OCI-LY1 (cell line): ENCODE measurements around the gene TUBD1.

ENCODE experiments used
- EZH2 ChIP-seq: fragments of 200-600 bp; sonication (generic), shearing (Covaris generic); IDR thresholded peaks from 2 replicates; pipeline ENCODE4 v1.8.0; 2017; ENCODE audit warnings: borderline replicate concordance, mixed run types, mild to moderate bottlenecking, antibody characterized with exemption, low read length, moderate library complexity, mixed read lengths
- TF ChIP-seq, protein P1 (sequence below): fragments of 200-600 bp; sonication (generic), shearing (Covaris generic); IDR thresholded peaks from 2 replicates; pipeline ENCODE4 v1.5.1; 2017; ENCODE audit warnings: mild to moderate bottlenecking, antibody characterized with exemption, low read length, moderate library complexity, mixed read lengths

GRCh38 chr17:59839651-59840328, 53.0 kb downstream of the TUBD1 start:
- no peak for TF ChIP-seq EZH2
- TF ChIP-seq, protein P1, sequence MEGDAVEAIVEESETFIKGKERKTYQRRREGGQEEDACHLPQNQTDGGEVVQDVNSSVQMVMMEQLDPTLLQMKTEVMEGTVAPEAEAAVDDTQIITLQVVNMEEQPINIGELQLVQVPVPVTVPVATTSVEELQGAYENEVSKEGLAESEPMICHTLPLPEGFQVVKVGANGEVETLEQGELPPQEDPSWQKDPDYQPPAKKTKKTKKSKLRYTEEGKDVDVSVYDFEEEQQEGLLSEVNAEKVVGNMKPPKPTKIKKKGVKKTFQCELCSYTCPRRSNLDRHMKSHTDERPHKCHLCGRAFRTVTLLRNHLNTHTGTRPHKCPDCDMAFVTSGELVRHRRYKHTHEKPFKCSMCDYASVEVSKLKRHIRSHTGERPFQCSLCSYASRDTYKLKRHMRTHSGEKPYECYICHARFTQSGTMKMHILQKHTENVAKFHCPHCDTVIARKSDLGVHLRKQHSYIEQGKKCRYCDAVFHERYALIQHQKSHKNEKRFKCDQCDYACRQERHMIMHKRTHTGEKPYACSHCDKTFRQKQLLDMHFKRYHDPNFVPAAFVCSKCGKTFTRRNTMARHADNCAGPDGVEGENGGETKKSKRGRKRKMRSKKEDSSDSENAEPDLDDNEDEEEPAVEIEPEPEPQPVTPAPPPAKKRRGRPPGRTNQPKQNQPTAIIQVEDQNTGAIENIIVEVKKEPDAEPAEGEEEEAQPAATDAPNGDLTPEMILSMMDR, result no peak
